SK-N-SH treated with all-trans-retinoic acid at 6 μM for 48 hours (cell line): ENCODE results near the gene ABI1.
A peak's percentile ranks its signal among the peaks of the same experiment; 100 is the strongest.

ENCODE experiments used
- ATAC-seq: fragments of 200-7000 bp; cut with Tn5 transposase; 3 replicates; pipeline ENCODE4 v1.9.1; 2020; ENCODE audit warnings: mild to moderate bottlenecking, moderate library complexity
- ARNTL ChIP-seq: fragments of 450-650 bp; formaldehyde crosslinking; IDR thresholded peaks from 2 replicates; pipeline ENCODE4 v1.5.0; 2020; ENCODE audit warnings: low read depth, mild to moderate bottlenecking, moderate library complexity, borderline replicate concordance
- BACH2 ChIP-seq: fragments of 250-450 bp; sonication (Bioruptor Pico); IDR thresholded peaks from 2 replicates; pipeline ENCODE4 v1.9.0; 2021; ENCODE audit warnings: mild to moderate bottlenecking, borderline replicate concordance
- CSDC2 ChIP-seq: fragments of 250-450 bp; sonication (Bioruptor Pico); IDR thresholded peaks from 2 replicates; pipeline ENCODE4 v1.5.0; 2020; ENCODE audit warnings: mild to moderate bottlenecking, moderate library complexity
- ESRRG ChIP-seq: fragments of 250-450 bp; sonication (Bioruptor Pico); IDR thresholded peaks from 2 replicates; pipeline ENCODE4 v1.6.1; 2021; ENCODE audit warnings: mild to moderate bottlenecking
- GLIS3 ChIP-seq: fragments of 250-450 bp; sonication (Bioruptor Pico); IDR thresholded peaks from 2 replicates; pipeline ENCODE4 v1.5.0; 2020; ENCODE audit warnings: mild to moderate bottlenecking, moderate library complexity
- ISL1 ChIP-seq: fragments of 250-450 bp; sonication (Bioruptor Pico); IDR thresholded peaks from 2 replicates; pipeline ENCODE4 v2.1.2; 2022; ENCODE audit warnings: mild to moderate bottlenecking, moderate library complexity
- OSR1 ChIP-seq: fragments of 250-450 bp; sonication (Bioruptor Pico); IDR thresholded peaks from 2 replicates; pipeline ENCODE4 v1.8.0; 2022; ENCODE audit warnings: moderate library complexity, mild to moderate bottlenecking, inconsistent platforms
- PPARA ChIP-seq: fragments of 250-450 bp; sonication (Bioruptor Pico); IDR thresholded peaks from 2 replicates; pipeline ENCODE4 v1.5.0; 2020; ENCODE audit warnings: mild to moderate bottlenecking, borderline replicate concordance
- RARB ChIP-seq: fragments of 250-450 bp; sonication (Bioruptor Pico); IDR thresholded peaks from 2 replicates; pipeline ENCODE4 v1.8.0; 2021; ENCODE audit warnings: mild to moderate bottlenecking, moderate library complexity
- SNAI2 ChIP-seq: fragments of 250-450 bp; sonication (Bioruptor Pico); IDR thresholded peaks from 2 replicates; pipeline ENCODE4 v1.5.0; 2020; ENCODE audit warnings: mild to moderate bottlenecking, moderate library complexity
- TCF4 ChIP-seq: fragments of 250-450 bp; sonication (Bioruptor Pico); IDR thresholded peaks from 2 replicates; pipeline ENCODE4 v1.8.0; 2021; ENCODE audit warnings: mild to moderate bottlenecking, moderate library complexity, borderline replicate concordance
- TOX ChIP-seq: fragments of 250-450 bp; sonication (Bioruptor Pico); IDR thresholded peaks from 2 replicates; pipeline ENCODE4 v1.8.0; 2021; ENCODE audit warnings: mild to moderate bottlenecking, moderate library complexity, borderline replicate concordance
- ZC3H10 ChIP-seq: fragments of 250-450 bp; sonication (Bioruptor Pico); IDR thresholded peaks from 2 replicates; pipeline ENCODE4 v1.5.1; 2021; ENCODE audit warnings: mild to moderate bottlenecking, moderate library complexity
- ZFP3 ChIP-seq: fragments of 250-450 bp; sonication (Bioruptor Pico); IDR thresholded peaks from 2 replicates; pipeline ENCODE4 v1.5.0; 2020; ENCODE audit warnings: mild to moderate bottlenecking, moderate library complexity
- ZFP30 ChIP-seq: fragments of 450-650 bp; formaldehyde crosslinking; IDR thresholded peaks from 2 replicates; pipeline ENCODE4 v1.5.0; 2022; ENCODE audit warnings: mild to moderate bottlenecking, moderate library complexity
- ZNF565 ChIP-seq: fragments of 450-650 bp; formaldehyde crosslinking; conservative IDR thresholded peaks from 2 replicates; pipeline ENCODE4 v1.5.0; 2020; ENCODE audit warnings: low read depth, mild to moderate bottlenecking, moderate library complexity
- ZNF70 ChIP-seq: fragments of 450-650 bp; formaldehyde crosslinking; IDR thresholded peaks from 2 replicates; pipeline ENCODE4 v1.5.0; 2020; ENCODE audit warnings: mild to moderate bottlenecking, moderate library complexity
- ZNF8 ChIP-seq: fragments of 450-650 bp; formaldehyde crosslinking; IDR thresholded peaks from 2 replicates; pipeline ENCODE4 v1.5.0; 2020; ENCODE audit warnings: mild to moderate bottlenecking, moderate library complexity
- TF ChIP-seq, protein P1 (sequence below): fragments of 250-450 bp; sonication (Bioruptor Pico); IDR thresholded peaks from 2 replicates; pipeline ENCODE4 v1.5.0; 2020; ENCODE audit warnings: mild to moderate bottlenecking, moderate library complexity

Gene ABI1

DNA sequence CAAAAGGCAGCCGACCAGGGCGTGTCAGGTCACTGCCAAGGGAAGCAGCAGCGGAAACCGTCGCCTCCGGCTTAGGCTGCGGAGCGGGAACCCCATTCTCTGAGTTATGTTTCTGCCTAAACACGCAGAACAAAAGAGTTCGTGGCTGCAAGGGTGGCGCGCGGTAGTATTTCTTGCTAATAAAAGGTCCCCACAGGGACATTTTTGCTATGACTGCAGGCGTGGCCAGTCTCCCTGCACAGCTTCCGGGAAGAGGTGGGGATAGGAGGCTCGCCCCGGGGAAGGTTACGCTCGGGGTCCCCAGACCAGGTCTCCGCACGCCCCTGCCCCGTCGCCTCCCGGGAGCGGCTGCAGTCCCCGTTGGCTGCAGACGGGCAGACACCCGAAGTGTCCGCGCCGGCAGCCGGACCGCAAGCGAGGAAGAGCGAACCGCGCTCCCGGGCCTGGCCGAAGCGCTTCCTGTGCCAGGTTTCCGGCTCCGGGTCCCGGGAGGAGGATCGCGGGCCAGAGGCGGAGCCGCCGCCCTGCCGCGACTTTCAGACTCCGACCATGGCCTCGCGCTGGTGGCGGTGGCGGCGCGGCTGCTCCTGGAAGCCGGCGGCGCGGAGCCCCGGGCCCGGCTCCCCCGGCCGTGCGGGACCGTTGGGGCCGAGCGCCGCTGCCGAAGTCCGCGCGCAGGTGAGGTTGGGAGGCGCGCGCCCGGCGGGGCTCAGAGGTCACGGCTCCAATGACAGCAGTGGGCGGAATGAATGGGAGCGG lies 163.4 kb downstream of the ABI1 start, which contains the start of gene PDSS1:
Gene PDSS1 (plus strand): TSS at position 539 of the 759 bp plus-strand sequence. CDS start 11 bp downstream, at position 550.
- 0 out of 2 replicates have a peak, but pooled peaks have one; percentile 46 for TF ChIP-seq PPARA (CRISPR knock-in tag)
- TF ChIP-seq SNAI2 (CRISPR knock-in tag): peak; percentile 44; the same call in 1 of the 2 replicates
- TF ChIP-seq BACH2: 0 out of 2 replicates have a peak, but pooled peaks have one; percentile 17
- no peak for TF ChIP-seq ISL1 (CRISPR knock-in tag)
- TF ChIP-seq ZNF70: peak; percentile 51; the same call in 1 of the 2 replicates
- no peak for TF ChIP-seq ARNTL (CRISPR knock-in tag)
- TF ChIP-seq CSDC2 (CRISPR knock-in tag): no peak
- peak; percentile 70; the same call in 1 of the 2 replicates for TF ChIP-seq ZFP3 (CRISPR knock-in tag)
- TF ChIP-seq, protein P1, sequence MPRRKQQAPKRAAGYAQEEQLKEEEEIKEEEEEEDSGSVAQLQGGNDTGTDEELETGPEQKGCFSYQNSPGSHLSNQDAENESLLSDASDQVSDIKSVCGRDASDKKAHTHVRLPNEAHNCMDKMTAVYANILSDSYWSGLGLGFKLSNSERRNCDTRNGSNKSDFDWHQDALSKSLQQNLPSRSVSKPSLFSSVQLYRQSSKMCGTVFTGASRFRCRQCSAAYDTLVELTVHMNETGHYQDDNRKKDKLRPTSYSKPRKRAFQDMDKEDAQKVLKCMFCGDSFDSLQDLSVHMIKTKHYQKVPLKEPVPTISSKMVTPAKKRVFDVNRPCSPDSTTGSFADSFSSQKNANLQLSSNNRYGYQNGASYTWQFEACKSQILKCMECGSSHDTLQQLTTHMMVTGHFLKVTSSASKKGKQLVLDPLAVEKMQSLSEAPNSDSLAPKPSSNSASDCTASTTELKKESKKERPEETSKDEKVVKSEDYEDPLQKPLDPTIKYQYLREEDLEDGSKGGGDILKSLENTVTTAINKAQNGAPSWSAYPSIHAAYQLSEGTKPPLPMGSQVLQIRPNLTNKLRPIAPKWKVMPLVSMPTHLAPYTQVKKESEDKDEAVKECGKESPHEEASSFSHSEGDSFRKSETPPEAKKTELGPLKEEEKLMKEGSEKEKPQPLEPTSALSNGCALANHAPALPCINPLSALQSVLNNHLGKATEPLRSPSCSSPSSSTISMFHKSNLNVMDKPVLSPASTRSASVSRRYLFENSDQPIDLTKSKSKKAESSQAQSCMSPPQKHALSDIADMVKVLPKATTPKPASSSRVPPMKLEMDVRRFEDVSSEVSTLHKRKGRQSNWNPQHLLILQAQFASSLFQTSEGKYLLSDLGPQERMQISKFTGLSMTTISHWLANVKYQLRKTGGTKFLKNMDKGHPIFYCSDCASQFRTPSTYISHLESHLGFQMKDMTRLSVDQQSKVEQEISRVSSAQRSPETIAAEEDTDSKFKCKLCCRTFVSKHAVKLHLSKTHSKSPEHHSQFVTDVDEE (CRISPR knock-in tag): peak; percentile 74; the same call in 1 of the 2 replicates
- peak; percentile 94; the same call in 1 of the 2 replicates for TF ChIP-seq ZNF565
- TF ChIP-seq ZNF8: 0 out of 2 replicates have a peak, but pooled peaks have one; percentile 23
- TF ChIP-seq ZFP30 (CRISPR knock-in tag): peak; percentile 57; the same call in 1 of the 2 replicates
- peak; percentile 95 for ATAC-seq

DNA sequence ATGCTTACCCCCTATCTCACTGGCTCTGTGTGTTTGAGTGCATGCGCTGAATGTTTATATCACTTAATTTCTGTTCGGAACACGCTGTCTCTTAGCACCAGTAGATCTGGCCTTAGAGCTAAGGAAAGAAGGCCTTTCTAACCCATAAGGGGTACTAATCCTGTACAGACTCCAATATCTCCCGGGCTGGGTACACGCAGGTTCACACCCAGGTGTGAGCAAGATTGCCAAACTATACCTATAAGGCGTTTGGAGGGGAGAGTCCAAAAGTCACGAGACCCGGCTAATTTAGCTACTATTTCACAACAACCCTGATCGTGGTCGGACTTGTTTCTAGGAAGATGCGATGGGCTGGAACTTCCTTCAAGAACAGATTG lies 164.0 kb downstream of the ABI1 start:
- no peak for TF ChIP-seq RARB (CRISPR knock-in tag)
- no peak for TF ChIP-seq TOX (CRISPR knock-in tag)
- no peak for TF ChIP-seq ISL1 (CRISPR knock-in tag)
- no peak for TF ChIP-seq ZFP3 (CRISPR knock-in tag)
- no peak for TF ChIP-seq CSDC2 (CRISPR knock-in tag)
- TF ChIP-seq ZC3H10 (CRISPR knock-in tag): no peak
- no peak for TF ChIP-seq ZNF8
- no peak for TF ChIP-seq ESRRG
- TF ChIP-seq ZNF565: no peak
- no peak for TF ChIP-seq OSR1
- TF ChIP-seq, protein P1 (CRISPR knock-in tag): no peak
- TF ChIP-seq GLIS3: no peak
- no peak for TF ChIP-seq TCF4 (CRISPR knock-in tag)
- TF ChIP-seq, all 23 proteins: peak for 0
- no peak for ATAC-seq
